AG08396 (cell line): ENCODE results near the gene OR10A2.
"Not testable (repeated sequence)": the region's sequence is repeated elsewhere in the genome, so short reads cannot be mapped to it uniquely, and the experiment has no call there.

ENCODE experiments used
- DNase-seq: peaks from one replicate; pipeline ENCODE4 v3.0.0; 2012; ENCODE audit warnings: low spot score, mixed read lengths

OR10A2 gene, protein sequence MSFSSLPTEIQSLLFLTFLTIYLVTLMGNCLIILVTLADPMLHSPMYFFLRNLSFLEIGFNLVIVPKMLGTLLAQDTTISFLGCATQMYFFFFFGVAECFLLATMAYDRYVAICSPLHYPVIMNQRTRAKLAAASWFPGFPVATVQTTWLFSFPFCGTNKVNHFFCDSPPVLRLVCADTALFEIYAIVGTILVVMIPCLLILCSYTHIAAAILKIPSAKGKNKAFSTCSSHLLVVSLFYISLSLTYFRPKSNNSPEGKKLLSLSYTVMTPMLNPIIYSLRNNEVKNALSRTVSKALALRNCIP

DNA sequence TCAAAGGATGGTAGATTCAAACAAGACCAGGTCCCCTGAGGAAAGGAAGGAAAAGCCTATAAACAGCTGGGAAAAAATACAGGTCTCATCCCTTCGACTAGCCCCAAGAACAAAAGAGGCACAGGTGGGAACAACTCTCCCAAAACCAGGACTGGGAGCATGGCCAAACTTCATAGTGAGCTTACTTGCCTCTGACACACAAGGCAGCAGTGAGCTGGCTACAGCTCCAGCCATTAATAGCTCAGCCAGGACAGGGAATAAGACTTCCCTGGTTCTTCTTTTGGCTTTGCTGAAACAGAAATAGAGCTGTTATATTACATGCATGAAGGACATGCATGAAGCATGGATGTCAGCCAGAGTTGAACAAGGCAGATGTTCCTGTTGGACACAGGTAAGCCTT, at the start of gene OR10A2:
Gene OR10A2, plus strand, starts transcription at position 97 of the 400 bp plus-strand sequence. CDS start 6,698 bp downstream, outside the sequence.
- DNase-seq, result peak; percentile 8

DNA sequence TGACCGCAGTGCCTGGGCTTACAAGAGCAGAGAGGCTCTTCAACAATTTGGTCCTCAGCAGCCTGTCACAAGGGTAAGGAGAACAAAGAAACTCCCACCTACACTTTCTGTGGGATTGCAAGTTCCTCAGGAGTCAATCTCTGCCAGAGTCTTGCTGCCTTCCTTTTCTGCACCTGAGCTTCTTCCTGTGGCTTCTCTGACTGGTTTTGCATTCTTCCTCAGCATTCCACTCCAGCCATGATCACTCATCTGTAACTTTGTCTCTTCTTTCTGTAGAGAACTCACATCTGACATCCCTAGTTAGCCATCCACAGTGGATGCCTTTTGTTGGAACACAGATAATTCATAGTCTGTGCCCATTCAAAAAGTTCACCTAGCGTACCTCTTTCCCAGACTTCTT, 49.2 kb upstream of the OR10A2 start:
- no peak for DNase-seq

DNA sequence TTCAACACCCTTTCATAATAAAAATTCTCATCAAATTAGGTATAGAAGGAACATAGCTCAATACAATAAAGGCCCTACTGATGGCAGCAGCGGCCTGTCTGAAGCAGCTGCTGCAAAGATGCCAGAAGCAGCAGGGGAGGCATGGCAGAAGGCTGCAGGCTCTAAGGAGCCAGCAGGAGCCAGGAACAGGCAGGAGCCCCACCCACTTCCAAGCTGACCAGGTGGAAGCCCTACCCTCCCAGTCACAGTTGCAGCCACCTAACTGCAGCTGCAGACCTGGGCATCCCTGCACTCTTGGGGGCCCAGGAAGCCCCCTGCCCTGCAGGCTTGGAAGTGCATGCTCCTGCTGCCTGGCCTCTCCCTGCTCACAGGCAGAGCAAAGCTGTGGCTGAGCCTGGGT, 45.2 kb upstream of the OR10A2 start:
- no peak for DNase-seq

DNA sequence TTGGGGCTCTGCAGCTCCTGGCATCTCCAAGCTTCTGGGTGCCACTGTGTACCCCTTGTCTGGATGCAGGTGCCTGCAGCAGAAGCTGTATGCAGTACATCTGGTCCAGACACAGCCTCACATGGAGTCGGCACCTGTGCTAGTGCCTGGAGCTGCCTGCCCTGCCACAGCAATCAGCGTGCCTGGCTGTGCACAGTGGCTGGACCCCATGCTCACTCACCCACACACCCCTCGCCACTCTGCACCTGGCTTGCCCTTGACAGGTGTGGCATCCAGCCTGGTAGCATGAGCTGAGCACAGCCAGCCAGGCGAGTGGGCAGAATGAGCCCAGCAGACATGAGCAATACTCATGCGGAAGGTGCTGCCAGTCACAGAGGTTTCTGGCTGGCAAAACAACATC, 43.9 kb upstream of the OR10A2 start:
- DNase-seq, result no peak

DNA sequence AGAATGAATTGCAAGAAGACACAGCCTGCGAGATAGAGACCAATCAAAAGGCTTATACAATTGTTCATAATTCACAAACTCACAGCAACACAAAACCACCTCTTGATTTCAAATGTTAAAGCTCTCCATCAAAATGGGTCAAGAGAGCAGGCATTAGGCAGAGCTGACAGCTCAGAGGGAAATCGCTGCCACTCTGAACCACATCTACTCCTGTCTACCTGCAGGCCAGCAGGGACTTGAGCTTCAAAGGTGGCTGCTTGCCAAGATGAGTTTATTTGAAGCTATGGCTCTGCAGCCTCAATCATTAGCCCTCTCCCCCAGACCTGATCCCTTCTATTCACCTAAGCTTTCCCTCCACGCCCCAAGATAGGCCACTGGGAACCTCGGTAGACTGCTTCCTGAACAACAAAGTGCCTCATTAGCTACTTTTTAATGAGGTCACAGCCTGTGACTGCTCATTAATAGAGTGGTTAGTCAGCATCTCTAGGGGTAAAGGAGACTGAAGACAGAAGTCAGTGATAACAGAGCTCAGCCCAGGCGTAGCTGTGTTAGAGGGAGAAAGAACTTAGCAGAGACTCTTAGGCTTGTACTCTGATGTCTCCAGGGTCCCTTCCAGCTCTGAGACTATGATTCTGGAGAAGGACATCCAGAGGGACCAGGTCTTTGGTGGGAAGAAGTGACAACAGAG, 38.6 kb upstream of the OR10A2 start:
- no peak for DNase-seq

DNA sequence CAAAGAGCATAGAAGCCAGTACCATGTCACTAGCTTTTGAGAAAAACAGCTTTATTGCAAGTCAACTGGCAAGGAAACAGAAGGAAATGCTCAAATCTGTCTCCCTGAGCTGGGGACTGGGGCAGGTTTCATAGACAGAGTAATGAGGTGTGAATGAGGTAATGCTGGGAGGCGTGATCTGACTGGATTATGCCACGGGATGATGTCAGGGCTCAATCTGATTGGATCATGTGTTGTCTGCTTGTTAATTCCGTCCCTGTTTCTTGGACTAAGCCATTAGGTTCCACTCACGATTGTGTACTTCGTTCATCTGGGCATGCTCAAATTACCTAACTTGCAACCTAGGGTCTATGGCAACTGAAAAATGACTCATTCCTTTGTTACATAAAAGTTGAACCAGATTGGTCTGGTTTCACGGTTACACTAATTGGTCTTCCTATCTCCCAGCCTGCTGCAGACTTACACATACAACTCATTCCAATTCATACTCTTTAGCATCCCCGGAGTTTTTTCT, 37.6 kb upstream of the OR10A2 start:
- no peak for DNase-seq

DNA sequence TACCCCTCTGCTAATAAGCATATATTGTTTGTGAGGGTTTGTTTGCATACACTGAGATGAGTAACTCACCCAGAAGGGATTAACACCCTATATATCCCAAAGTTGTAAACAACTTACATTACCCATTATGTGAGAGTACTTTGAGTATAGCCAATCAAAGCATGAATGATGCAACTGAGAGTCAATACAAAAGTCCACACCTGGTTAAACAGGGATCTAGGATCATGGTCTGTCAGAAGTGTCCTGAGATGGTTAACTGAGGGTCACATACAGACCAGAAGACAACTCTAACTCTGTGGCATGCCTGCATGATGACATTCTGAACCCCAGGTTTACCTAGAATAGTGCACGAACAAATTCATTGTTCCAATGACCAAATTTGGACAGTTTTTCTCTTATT, 34.8 kb upstream of the OR10A2 start:
- no peak for DNase-seq

DNA sequence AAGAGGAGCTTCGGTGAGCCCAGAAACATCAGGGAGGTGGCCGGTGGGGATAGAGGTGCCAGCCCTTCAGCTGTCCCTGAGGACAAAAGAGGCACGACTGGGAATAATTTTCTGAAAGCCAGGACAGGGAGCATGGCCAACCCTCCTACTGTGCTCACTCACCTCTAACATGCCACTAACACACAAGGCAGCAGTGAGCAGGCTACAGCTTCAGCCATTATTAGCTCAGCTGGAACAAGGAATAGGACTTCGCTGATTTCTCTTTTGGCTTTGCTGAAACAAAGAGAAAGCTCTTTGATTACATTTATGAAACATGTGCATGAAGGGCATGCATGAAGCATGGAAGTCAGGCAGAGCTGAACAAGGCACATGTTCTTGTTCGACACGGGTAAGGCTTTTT, 29.5 kb upstream of the OR10A2 start:
- DNase-seq, result no peak

DNA sequence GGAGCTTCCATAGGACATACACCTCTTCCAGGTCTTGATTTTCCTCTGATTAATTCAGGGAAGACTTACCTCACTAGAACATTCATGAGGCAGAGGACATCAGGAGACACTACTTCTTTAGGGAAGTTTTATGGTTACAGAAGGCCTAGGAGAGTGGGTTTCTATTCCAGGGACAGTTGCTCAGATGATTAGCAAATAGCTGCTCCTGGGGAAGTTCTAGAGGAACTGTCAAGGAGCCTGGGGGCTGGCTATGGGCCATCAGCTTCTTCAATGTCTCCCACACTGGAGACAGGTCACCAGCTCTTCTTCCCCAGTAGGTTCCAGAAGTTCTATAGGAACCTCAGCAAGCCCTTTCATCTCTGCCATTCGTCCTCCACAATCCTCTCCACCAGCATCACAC, 28.8 kb upstream of the OR10A2 start:
- DNase-seq, result no peak

DNA sequence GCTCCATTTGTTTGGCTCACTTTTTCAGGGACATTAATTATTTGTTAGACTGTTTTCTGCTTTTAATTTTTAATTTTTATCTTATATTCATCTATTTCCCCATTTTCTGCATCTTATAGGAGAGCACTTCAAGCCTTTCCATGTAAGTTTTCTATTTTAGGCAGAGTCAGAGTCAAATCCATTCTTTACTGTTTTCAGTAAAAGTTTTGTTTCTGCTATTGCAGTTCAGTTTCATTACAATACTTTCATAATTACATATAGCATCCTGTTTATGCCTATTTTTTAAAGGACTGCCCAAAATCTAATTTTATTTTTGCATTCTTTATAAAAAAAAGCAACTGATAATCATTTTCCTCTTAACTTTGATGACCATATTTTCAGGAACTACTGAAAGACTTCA, 21.2 kb upstream of the OR10A2 start:
- DNase-seq, result no peak

DNA sequence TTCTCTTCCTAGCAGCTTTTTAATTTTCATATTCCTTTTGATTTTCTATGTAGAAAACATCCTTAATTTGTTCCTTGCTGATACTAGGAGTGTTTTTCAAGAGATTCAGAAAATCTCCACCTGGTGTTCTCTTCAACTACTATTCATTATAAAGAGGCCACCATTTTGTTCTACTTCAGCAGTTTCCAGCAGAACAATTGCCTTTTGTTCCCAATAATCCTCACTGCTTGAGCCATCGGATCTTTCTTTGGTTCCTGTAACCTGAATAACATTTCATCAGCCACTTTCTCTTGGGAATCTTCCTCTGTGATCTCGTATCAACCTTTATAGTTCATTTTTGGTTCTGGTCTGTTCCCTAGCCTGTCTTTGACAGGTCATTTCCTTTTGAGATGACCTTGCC, 19.2 kb upstream of the OR10A2 start:
- no peak for DNase-seq

DNA sequence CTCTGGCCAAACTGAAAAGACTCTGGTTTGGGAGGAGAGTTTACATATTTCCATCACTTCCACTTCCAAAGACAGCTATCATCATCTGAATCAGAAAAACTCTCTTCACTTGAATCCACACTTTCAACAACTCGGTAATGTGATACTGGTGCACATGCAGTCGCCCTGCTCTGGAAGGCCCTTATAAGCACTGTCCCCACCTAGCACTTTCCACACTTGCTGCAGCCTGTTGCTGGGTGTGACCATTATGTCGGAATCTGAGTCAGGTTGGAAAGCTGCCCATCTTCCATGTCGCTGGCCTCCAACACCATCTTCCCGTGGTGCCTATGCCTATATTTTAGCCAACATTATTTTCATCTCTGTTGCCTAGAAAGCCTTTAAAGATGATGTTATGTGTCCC, 18.5 kb upstream of the OR10A2 start:
- no peak for DNase-seq

DNA sequence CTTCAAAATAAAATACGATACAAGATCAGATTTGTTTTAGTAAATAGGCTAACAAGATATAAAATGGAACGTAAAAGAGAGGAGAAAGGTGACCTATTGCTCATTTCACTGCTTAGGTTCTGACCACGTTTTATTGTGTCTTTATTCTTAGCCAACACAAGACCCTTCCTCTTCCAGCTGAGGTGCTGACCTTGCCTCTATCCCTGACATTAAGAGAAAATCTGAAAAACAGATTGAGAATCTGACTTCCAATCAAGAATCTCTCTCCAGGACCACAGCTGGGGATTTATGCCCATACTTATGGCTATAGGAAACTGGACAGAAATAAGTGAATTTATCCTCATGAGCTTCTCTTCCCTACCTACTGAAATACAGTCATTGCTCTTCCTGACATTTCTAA, 17.5 kb upstream of the OR10A2 start, which contains the start of gene OR10A5:
Gene OR10A5, plus strand, starts transcription at position 301 of the 400 bp plus-strand sequence. Its CDS starts 0 bp downstream, at position 301.
- no peak for DNase-seq

DNA sequence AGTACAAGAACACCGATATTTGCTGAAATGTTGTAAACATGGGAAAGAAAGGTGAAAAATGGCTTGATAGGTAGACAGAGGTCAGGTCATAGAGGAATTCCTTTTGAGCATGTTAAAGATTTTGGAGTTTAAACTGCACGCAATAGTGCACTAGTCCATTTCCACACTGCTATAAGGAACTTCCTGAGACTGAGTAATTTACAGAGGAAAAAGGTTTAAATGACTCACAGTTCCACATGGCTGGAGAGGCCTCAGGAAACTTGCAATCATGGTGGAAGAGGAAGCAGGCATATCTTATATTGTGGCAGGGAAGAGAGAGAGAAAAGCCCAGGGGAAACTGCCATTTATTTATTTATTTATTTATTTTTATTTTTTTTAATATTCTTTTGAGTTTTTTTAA, 12.3 kb upstream of the OR10A2 start:
- DNase-seq, result no peak

DNA sequence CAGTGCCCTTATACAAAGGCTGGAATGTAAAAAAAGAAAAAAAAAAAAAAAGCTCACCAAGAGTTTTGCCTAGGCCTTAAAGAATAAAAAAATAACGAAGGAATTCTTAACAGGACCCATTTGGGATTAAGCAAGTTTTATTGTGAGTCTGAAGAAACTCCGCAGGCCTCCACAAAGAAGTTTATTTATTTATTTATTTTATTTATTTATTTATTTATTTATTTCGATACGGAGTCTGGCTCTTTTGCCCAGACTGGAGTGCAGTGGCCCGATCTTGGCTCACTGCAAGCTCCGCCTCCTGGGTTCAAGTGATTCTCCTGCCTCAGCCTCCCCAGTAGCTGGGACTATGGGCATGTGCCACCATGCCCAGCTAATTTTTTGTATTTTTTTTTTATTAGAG, 8.1 kb upstream of the OR10A2 start:
- DNase-seq, result not testable (repeated sequence)

DNA sequence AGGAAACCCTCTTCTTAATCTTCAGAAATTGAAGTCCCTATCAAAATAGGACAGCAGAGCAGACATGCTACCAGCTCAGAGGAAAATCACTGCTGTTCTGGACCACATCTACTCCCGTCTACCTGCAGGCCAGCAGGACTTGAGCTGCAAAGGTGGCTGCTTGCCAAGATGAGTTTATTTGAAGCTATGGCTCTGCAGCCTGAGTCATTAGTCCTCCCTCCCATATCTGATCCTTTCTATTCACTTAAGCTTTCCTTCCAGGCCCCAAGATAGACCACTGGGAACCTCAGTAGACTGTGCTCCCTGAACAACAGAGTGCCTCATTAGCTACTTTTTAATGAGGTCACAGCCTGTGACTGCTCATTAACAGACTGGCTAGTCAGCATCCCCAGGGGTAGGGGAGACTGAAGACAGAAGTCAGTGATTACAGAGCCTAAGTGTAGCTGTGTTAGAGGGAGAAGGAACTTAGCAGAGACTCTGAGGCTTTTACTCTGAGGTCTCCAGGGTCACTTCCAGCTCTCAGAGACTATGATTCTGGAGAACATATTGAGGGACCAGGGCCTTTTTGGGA, 6.8 kb upstream of the OR10A2 start:
- peak; percentile 4 for DNase-seq

DNA sequence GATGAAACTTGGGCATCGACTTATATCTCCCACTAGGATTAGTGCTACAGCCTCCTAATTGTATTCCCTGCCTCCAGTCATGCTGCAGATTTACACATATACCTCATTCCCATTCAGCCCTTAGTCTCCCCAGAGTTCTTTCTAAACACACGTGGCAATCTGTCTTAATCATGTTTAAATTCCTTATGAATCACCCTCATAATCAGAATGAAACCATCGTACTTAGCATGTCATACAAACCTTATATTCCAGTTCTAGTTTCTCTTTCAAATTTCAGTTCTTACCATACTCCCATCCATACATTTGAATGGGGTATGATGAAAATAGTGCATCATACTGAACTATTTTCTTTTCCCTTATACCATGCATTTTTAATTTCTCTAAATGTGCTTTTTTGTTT, 6.0 kb upstream of the OR10A2 start:
- no peak for DNase-seq

DNA sequence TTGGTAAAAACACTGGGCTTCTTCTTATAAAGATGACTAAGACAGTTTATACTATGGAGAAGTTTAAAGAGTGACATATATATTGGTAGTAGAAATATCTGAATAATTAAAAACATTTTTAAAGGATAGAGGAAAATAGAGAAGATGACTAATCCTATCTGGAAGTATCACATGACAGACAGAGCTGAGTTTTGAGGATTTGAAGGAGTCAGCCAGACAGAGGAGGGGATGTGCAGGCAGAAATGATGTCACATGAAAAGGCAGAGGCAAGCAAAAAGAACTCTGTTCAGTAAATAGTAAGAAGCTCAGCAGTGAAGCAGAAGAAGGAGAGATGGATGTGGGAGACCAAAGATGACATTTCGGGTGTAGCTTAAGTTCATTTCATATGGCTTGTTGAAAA, 1.6 kb downstream of the OR10A2 start:
- peak; percentile 14 for DNase-seq

DNA sequence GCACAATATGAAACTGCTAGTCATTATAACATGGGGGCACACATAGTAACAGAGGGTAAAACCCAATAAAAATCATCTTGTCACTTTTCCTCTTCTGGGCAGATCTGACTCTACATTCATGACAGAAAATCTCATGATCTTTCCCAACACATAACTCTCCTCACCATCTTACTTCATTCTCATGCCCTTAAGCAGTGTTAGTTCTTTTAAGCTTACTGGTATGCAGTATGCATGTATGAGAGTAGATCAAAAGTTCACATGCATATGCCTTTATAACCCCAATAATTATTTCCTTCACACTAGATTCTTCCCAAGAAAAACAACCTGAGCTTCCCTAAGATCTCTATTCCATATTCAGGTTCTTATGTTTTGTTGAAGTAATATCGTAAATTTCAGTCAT, 8.4 kb downstream of the OR10A2 start:
- no peak for DNase-seq

DNA sequence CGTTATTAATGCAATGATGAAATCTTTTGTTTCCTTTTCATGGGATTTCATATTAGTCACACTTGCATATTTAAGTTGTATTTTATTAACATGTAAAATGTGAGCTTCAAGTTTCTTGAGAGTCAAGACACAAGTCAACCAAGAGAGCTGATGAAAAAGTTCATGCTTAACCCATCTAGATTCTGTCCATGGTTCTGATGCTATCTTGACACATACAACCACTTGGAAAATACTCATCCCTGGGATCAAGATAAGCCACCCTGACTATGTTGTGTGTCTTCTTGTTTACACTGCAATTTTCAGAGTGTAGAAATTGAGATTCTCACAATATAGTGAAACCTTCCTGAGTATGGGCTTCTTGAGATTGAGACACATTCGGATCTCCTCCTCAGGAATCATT, 12.9 kb downstream of the OR10A2 start:
- DNase-seq, result no peak

DNA sequence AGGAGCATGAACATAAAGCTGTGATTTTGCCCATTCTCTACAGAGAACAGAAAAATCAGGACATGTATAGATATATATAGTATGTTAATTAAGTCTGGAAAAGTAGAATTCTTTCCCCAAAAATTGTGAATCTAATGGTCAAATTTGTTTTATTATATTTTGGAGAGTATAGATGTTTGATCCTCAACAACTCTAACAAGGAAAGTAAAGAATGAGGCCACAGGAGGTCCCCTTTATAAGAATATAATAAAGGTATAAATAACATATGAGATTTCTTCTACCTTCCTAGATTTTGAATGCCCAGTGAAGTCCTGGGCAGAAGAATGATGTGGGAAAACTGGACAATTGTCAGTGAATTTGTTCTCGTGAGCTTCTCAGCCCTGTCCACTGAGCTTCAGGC, 13.5 kb downstream of the OR10A2 start, which contains the start of gene OR10A4:
Gene OR10A4, plus strand, starts transcription at position 301 of the 400 bp plus-strand sequence. Its CDS starts 23 bp downstream, at position 324.
- DNase-seq, result no peak

DNA sequence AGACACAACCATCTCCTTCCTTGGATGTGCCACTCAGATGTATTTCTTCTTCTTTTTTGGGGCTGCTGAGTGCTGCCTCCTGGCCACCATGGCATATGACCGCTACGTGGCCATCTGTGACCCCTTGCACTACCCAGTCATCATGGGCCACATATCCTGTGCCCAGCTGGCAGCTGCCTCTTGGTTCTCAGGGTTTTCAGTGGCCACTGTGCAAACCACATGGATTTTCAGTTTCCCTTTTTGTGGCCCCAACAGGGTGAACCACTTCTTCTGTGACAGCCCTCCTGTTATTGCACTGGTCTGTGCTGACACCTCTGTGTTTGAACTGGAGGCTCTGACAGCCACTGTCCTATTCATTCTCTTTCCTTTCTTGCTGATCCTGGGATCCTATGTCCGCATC, 14.1 kb downstream of the OR10A2 start:
- no peak for DNase-seq

DNA sequence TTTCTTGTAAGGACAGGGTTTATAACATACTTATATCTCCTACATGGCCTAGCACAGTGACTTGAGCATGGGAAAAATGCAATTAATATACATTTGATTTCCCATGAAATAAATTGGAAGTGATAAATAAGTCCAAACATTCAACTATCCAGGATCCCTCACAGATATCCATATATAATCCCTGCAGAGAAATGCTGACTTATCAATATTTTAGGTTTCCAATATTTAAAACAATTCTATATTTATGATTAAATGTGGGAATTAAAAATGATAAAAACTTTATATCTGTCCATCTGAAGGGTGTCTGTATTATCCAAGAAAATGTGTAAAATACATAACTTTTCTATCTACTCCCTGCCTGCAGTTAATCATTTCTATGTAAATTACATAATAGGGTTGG, 19.9 kb downstream of the OR10A2 start:
- no peak for DNase-seq
